SK-N-SH (cell line): Measurements from ENCODE around the gene PATE1. TPM values are rescaled to one million over a fixed set of nuclear protein-coding genes. Genes with fewer than 3 reads are reported as not detected.

Experiments used
- CTCF ChIA-PET: fragments of 300-600, 350-600 bp; formaldehyde crosslinking; extraction: SDS; loops from one replicate; lab custom pipeline; 2021; lab: Yijun Ruan, JAX
- POLR2A ChIA-PET: fragments of 350-600 bp; sonication (Branson Sonifier 250); formaldehyde crosslinking; extraction: SDS; loops from one replicate; lab custom pipeline; 2020; ENCODE audit warnings: antibody characterized with exemption, inconsistent platforms; lab: Yijun Ruan, JAX
- DNase-seq: peaks from one replicate; pipeline ENCODE4 v3.0.0; 2012
- H2AFZ ChIP-seq: fragments of 200-600 bp; sonication (generic); 2 replicates; pipeline ENCODE4 v1.8.1; 2016; ENCODE audit warnings: antibody characterized with exemption, mild to moderate bottlenecking, low read depth
- H3F3A ChIP-seq: fragments of 200-600 bp; sonication (generic); replicated peaks from 2 replicates; pipeline ENCODE3; 2016; ENCODE audit warnings: antibody characterized with exemption, mild to moderate bottlenecking; ENCODE audit not compliant: insufficient read depth
- H3K27ac ChIP-seq, 2 experiments: fragments of 200-500 bp in 1 of 2; fragments of 200-600 bp in 1 of 2; sonication (Bioruptor generic) in 1 of 2; sonication (generic), shearing (Covaris generic) in 1 of 2; 2 replicates each; pipeline versions ENCODE4 v1.5.1 to v1.6.1; 2014 to 2016; ENCODE audit warnings: low read depth in 2 of 2, inconsistent platforms in 1 of 2, low read length in 1 of 2, mild to moderate bottlenecking in 1 of 2, mixed read lengths in 1 of 2
- H3K27me3 ChIP-seq: fragments of 200-600 bp; sonication (generic), shearing (Covaris generic); 2 replicates; pipeline ENCODE4 v1.6.1; 2016; ENCODE audit warnings: mixed run types; ENCODE audit not compliant: insufficient read depth
- H3K36me3 ChIP-seq, 2 experiments: fragments of 200-500 bp in 1 of 2; fragments of 200-600 bp in 1 of 2; sonication (Bioruptor generic) in 1 of 2; sonication (generic) in 1 of 2; replicated peaks in 1 of 2; 2 replicates each; pipeline versions ENCODE3 to v1.5.1; 2014 to 2016; ENCODE audit warnings: low read length in 1 of 2, mild to moderate bottlenecking in 1 of 2; ENCODE audit not compliant: insufficient read depth in 2 of 2, control insufficient read depth in 1 of 2
- H3K4me1 ChIP-seq, 2 experiments: fragments of 200-500 bp in 1 of 2; fragments of 200-600 bp in 1 of 2; sonication (Bioruptor generic) in 1 of 2; sonication (generic), shearing (Covaris generic) in 1 of 2; 2 replicates each; pipeline versions ENCODE4 v1.5.1 to v1.6.1; 2014 to 2016; ENCODE audit warnings: low read depth in 1 of 2, low read length in 1 of 2, mixed run types in 1 of 2; ENCODE audit not compliant: insufficient read depth in 2 of 2, control insufficient read depth in 1 of 2
- H3K4me2 ChIP-seq: fragments of 200-600 bp; sonication (generic), shearing (Covaris generic); 2 replicates; pipeline ENCODE4 v1.6.1; 2017; ENCODE audit warnings: mixed run types
- H3K4me3 ChIP-seq, 2 experiments: fragments of 200-500 bp in 1 of 2; fragments of 200-600 bp in 1 of 2; sonication (Bioruptor generic) in 1 of 2; sonication (generic), shearing (Covaris generic) in 1 of 2; 2 replicates each; pipeline versions ENCODE4 v1.5.1 to v1.8.1; 2014 to 2016; ENCODE audit warnings: low read depth in 2 of 2, inconsistent platforms in 1 of 2, low read length in 1 of 2, mild to moderate bottlenecking in 1 of 2, mixed read lengths in 1 of 2, moderate library complexity in 1 of 2
- H3K79me2 ChIP-seq: fragments of 200-600 bp; sonication (generic); 2 replicates; pipeline ENCODE4 v1.8.1; 2017; ENCODE audit warnings: mild to moderate bottlenecking; ENCODE audit not compliant: insufficient read depth
- H3K9ac ChIP-seq: fragments of 200-600 bp; sonication (generic); 2 replicates; pipeline ENCODE4 v1.6.1; 2017; ENCODE audit warnings: mixed run types
- H3K9me2 ChIP-seq: fragments of 200-600 bp; sonication (generic); 2 replicates; pipeline ENCODE4 v1.6.1; 2017; ENCODE audit warnings: mixed run types
- H3K9me3 ChIP-seq: fragments of 200-600 bp; sonication (generic); 2 replicates; pipeline ENCODE4 v1.6.1; 2017; ENCODE audit warnings: mixed run types, mild to moderate bottlenecking, moderate library complexity
- H4K20me1 ChIP-seq: fragments of 200-600 bp; sonication (generic); 2 replicates; pipeline ENCODE4 v1.6.1; 2017; ENCODE audit warnings: mild to moderate bottlenecking, mixed run types; ENCODE audit not compliant: insufficient read depth
- ELF1 ChIP-seq: IDR thresholded peaks from 2 replicates; pipeline ENCODE4 v1.4.0; 2012
- EP300 ChIP-seq, 2 experiments: IDR thresholded peaks; 2 replicates each; pipeline versions ENCODE4 v1.4.0 to v1.6.1; 2012; ENCODE audit warnings: borderline replicate concordance in 1 of 2, low read depth in 1 of 2, low read length in 1 of 2
- EZH2phosphoT487 ChIP-seq: fragments of 200-600 bp; sonication (generic); IDR thresholded peaks from 2 replicates; pipeline ENCODE4 v1.6.1; 2017; ENCODE audit warnings: low read depth, mixed run types, mild to moderate bottlenecking, antibody characterized with exemption, moderate library complexity, borderline replicate concordance
- FOXM1 ChIP-seq: IDR thresholded peaks from 2 replicates; pipeline ENCODE4 v1.4.0; 2012; ENCODE audit warnings: low read depth, mild to moderate bottlenecking
- JUND ChIP-seq: IDR thresholded peaks from 2 replicates; pipeline ENCODE4 v1.4.0; 2012
- MEF2A ChIP-seq: IDR thresholded peaks from 2 replicates; pipeline ENCODE4 v1.4.0; 2012; ENCODE audit warnings: low read depth, borderline replicate concordance
- NFIC ChIP-seq: IDR thresholded peaks from 2 replicates; pipeline ENCODE4 v1.4.0; 2012; ENCODE audit warnings: borderline replicate concordance
- NRF1 ChIP-seq: IDR thresholded peaks from 2 replicates; pipeline ENCODE4 v1.6.1; 2012; ENCODE audit warnings: low read depth, mild to moderate bottlenecking, low read length
- RAD21 ChIP-seq: IDR thresholded peaks from 2 replicates; pipeline ENCODE4 v1.6.1; 2012; ENCODE audit warnings: mild to moderate bottlenecking, low read length
- RFX5 ChIP-seq: IDR thresholded peaks from 2 replicates; pipeline ENCODE4 v1.6.1; 2012; ENCODE audit warnings: mild to moderate bottlenecking, improper control_type of control experiment, low read length
- TEAD4 ChIP-seq: IDR thresholded peaks from 2 replicates; pipeline ENCODE4 v1.4.0; 2012; ENCODE audit warnings: mild to moderate bottlenecking, borderline replicate concordance; ENCODE audit not compliant: insufficient read depth
- USF1 ChIP-seq: IDR thresholded peaks from 2 replicates; pipeline ENCODE4 v1.4.0; 2012; ENCODE audit warnings: low read depth, borderline replicate concordance
- WGBS: methylation state at CpG from one replicate; pipeline ENCODE4 v1.1.6; 2017; ENCODE audit warnings: low lambda C conversion rate; 5-methylcytosine and 5-hydroxymethylcytosine counted together
- polyA plus RNA-seq, 3 experiments: library from polyadenylated mRNA; depleted of rRNA; stranded (reverse); fragments of >200 nt; gene quantifications; 2 replicates each; pipeline ENCODE4 v1.2.3, GENCODE V29; 2012
- TF ChIP-seq, protein P1 (sequence below): IDR thresholded peaks from 2 replicates; pipeline ENCODE4 v1.4.0; 2012; ENCODE audit warnings: low read depth
- TF ChIP-seq, protein P2 (sequence below): IDR thresholded peaks from 2 replicates; pipeline ENCODE4 v1.6.1; 2012; ENCODE audit warnings: mild to moderate bottlenecking, low read depth, low read length, moderate library complexity
- TF ChIP-seq, protein P3 (sequence below): fragments of 150-350 bp; IDR thresholded peaks from 2 replicates; pipeline ENCODE4 v1.6.1; 2016; ENCODE audit warnings: mild to moderate bottlenecking, low read depth, low read length

PATE1 gene
- polyA plus RNA-seq, 1 of the 3 experiments (the other 2 are of a cell fraction): not detected

DNA sequence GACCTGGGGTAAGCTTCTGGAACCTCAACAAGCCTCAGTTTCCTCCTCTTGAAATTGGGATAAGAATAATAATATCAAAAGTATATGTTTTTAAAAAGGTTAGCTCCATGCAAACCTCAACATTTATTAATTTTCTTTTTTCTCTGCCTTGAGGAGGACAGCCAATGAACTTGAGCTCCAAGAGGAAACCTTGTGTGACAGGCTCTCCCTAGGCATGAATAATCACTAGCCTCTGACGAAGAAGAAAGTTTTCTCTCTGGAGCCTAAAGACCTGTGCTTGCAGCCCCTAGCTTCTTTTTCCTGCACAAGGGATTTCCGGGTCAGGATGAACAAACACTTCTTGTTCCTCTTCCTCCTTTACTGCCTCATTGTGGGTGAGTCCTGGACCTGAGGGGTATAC is 41.7 kb downstream of the PATE1 start, which contains the start of gene PATE3:
PATE3 (plus strand) TSS at position 301 of the 400 bp plus-strand sequence; CDS start at position 326, 25 bp downstream.
- ChIA-PET POLR2A (no interaction called here), CTCF (interaction anchor here (2.0 kb wide), 1 partner anchor 8 kb away, joined by 4 read pairs; no protein-coding TSS in a partner anchor)
- Histone ChIP-seq H3K27ac (no peak within 1 kb of the TSS), H3K9me3 (no peaks in the 10 kb centered on the region), H3K4me1 (no peaks in the 10 kb centered on the region), H3F3A (no peaks in the 10 kb centered on the region), H3K9me2 (no peaks in the 10 kb centered on the region), H3K79me2 (no peaks in the 10 kb centered on the region), H3K4me2 (no peak within 1 kb of the TSS), H3K9ac (no peak within 1 kb of the TSS), H3K36me3 (no peaks in the 10 kb centered on the region), H3K27me3 (no peaks in the 10 kb centered on the region), H2AFZ (no peak within 1 kb of the TSS), H4K20me1 (no peaks in the 10 kb centered on the region), H3K4me3 (no peak within 1 kb of the TSS)
- 14% methylated on average over 2 of the region's 2 CpGs for WGBS
- no peak for DNase-seq
- TF ChIP-seq TEAD4 (no peak), RAD21 (no peak), EP300 (IDR thresholded peaks at IDR 0.05; ENCODE audit: borderline replicate concordance in 1 of 2, low read depth in 1 of 2, low read length in 1 of 2) (no peak), FOXM1 (no peak), RFX5 (no peak), JUND (no peak), NRF1 (no peak), MEF2A (no peak), USF1 (no peak), ELF1 (no peak), EZH2phosphoT487 (no peak), NFIC (no peak)
- TF ChIP-seq, protein P1, sequence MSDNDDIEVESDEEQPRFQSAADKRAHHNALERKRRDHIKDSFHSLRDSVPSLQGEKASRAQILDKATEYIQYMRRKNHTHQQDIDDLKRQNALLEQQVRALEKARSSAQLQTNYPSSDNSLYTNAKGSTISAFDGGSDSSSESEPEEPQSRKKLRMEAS: no peak
- TF ChIP-seq, protein P2, sequence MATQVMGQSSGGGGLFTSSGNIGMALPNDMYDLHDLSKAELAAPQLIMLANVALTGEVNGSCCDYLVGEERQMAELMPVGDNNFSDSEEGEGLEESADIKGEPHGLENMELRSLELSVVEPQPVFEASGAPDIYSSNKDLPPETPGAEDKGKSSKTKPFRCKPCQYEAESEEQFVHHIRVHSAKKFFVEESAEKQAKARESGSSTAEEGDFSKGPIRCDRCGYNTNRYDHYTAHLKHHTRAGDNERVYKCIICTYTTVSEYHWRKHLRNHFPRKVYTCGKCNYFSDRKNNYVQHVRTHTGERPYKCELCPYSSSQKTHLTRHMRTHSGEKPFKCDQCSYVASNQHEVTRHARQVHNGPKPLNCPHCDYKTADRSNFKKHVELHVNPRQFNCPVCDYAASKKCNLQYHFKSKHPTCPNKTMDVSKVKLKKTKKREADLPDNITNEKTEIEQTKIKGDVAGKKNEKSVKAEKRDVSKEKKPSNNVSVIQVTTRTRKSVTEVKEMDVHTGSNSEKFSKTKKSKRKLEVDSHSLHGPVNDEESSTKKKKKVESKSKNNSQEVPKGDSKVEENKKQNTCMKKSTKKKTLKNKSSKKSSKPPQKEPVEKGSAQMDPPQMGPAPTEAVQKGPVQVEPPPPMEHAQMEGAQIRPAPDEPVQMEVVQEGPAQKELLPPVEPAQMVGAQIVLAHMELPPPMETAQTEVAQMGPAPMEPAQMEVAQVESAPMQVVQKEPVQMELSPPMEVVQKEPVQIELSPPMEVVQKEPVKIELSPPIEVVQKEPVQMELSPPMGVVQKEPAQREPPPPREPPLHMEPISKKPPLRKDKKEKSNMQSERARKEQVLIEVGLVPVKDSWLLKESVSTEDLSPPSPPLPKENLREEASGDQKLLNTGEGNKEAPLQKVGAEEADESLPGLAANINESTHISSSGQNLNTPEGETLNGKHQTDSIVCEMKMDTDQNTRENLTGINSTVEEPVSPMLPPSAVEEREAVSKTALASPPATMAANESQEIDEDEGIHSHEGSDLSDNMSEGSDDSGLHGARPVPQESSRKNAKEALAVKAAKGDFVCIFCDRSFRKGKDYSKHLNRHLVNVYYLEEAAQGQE: no peak
- TF ChIP-seq, protein P3, sequence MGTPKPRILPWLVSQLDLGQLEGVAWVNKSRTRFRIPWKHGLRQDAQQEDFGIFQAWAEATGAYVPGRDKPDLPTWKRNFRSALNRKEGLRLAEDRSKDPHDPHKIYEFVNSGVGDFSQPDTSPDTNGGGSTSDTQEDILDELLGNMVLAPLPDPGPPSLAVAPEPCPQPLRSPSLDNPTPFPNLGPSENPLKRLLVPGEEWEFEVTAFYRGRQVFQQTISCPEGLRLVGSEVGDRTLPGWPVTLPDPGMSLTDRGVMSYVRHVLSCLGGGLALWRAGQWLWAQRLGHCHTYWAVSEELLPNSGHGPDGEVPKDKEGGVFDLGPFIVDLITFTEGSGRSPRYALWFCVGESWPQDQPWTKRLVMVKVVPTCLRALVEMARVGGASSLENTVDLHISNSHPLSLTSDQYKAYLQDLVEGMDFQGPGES: no peak
